OCI-LY3 (cell line): ENCODE results near the gene SPOCK3.

Experiments used
- CTCF ChIP-seq: fragments of 200-600, 300-600 bp; sonication (generic); IDR thresholded peaks from 2 replicates; pipeline ENCODE4 v1.5.1; 2014; ENCODE audit warnings: antibody characterized with exemption, low read length, low read depth
- EZH2phosphoT487 ChIP-seq: fragments of 200-600 bp; shearing (Covaris generic); IDR thresholded peaks from 2 replicates; pipeline ENCODE4 v1.6.1; 2018; ENCODE audit warnings: antibody characterized with exemption, mixed run types, low read depth

- no peak for TF ChIP-seq CTCF
- TF ChIP-seq EZH2phosphoT487 = no peak
Observed at GRCh38 chr4:167282171-167282864, 48.0 kb upstream of the SPOCK3 start.
